Stimulated activated CD8-positive, alpha-beta memory T cell treated with anti-CD3 and anti-CD28 coated beads, Interleukin-15, amount 100 ng/mL, for 4 hours (primary cell): ENCODE measurements around the gene AMPD2.
A peak's percentile ranks its signal among the peaks of the same experiment; 100 is the strongest.

Experiments used
- DNase-seq, 2 donors: peaks; one replicate each; pipeline ENCODE4 v3.0.0-alpha.2; 2020; ENCODE audit warnings: low read depth in 2 of 2

AMPD2 gene

GRCh38 chr1:109630898-109631512 is 11.4 kb downstream of the AMPD2 start:
- DNase-seq: no peak

- no peak for DNase-seq
These were observed 12.2 kb downstream of the AMPD2 start for GRCh38 chr1:109631513-109632505.

GRCh38 chr1:109632671-109633346 is 13.2 kb downstream of the AMPD2 start:
- no peak for DNase-seq

GRCh38 chr1:109634292-109634691 is 14.7 kb downstream of the AMPD2 start:
- no peak for DNase-seq

- no peak for DNase-seq
These were observed 15.4 kb downstream of the AMPD2 start for GRCh38 chr1:109634771-109635750.

GRCh38 chr1:109635862-109636200 is 16.2 kb downstream of the AMPD2 start:
- no peak for DNase-seq

- DNase-seq: no peak
These were observed 16.7 kb downstream of the AMPD2 start for GRCh38 chr1:109636201-109636952.

GRCh38 chr1:109637446-109637845 is 17.8 kb downstream of the AMPD2 start:
- no peak for DNase-seq

GRCh38 chr1:109639063-109639840 is 19.6 kb downstream of the AMPD2 start:
- DNase-seq: no peak

GRCh38 chr1:109639841-109640184 is 20.2 kb downstream of the AMPD2 start:
- DNase-seq: no peak

- DNase-seq: peak; percentile 65 to 78
These were observed 20.7 kb downstream of the AMPD2 start for GRCh38 chr1:109640285-109640865.

- no peak for DNase-seq
These were observed 21.6 kb downstream of the AMPD2 start for GRCh38 chr1:109641078-109641740.

GRCh38 chr1:109641861-109642260 is 22.2 kb downstream of the AMPD2 start:
- DNase-seq: no peak

- no peak for DNase-seq
These were observed 23.0 kb downstream of the AMPD2 start for GRCh38 chr1:109642626-109643025.

- peak; percentile 65 to 69 for DNase-seq
These were observed 24.0 kb downstream of the AMPD2 start for GRCh38 chr1:109643385-109644230.

GRCh38 chr1:109644670-109645069 is 25.0 kb downstream of the AMPD2 start:
- no peak for DNase-seq

GRCh38 chr1:109649491-109649914 is 29.9 kb downstream of the AMPD2 start:
- no peak for DNase-seq

- DNase-seq: no peak
These were observed 31.0 kb downstream of the AMPD2 start for GRCh38 chr1:109650609-109651008.
